ENCODE results near the gene ISOC1.

Gene ISOC1

DNA sequence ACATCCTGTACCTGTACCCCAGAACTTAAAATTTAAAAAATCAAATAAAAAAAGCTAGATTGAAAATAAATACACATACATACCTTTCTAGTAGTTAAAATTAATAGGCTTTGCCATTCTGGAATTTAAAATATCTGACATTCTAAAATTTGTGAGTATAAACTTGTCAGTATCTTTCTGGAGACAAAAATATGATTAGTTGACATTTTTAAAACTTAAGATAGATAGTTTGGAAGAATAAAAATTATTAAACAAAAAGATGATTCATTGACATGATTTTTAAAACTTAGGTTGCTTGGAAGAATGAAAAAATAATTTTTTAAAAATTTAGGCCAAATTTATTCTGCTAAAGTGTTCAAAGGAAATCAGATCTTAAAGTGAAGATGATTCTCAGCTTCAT lies 43.1 kb downstream of the ISOC1 start:
- DNase-seq, result no peak

DNA sequence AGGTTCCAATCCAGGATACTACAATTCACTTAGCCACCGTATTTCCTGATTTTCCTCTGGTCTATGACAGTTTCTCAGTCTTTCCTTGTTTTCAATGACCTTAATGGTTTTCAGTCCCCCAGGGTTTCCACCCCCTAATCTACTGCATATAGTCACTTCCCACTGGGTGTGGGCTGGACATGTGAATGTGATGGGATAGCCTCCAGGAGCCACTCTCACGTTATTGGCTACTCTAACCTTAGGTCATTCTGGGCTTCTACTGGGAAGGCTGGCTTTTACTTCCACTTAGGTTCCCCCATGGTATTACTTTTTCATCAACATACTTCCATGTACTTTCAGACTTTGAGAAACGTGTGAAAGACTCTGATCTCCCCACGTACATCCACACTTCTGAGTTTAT lies 46.5 kb downstream of the ISOC1 start:
- no peak for DNase-seq

DNA sequence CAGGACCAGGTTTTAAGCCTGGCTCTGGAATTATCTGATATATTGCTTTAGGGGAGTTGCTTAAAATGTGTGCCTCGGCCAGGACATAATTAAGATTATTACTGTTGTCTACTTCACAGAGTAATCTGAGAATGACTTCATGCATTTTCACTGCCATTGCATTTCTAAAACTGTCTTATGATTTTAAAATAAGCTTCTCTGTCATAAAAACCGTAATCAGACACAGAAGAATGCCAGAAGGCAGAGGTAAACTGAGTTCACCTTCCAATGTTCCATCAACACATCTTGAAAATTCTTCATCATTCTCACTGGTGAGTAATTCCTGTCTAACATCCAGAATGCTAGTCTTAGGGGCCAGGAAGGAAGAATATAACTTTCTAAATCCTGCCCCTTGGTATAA lies 47.1 kb downstream of the ISOC1 start:
- DNase-seq, result no peak

DNA sequence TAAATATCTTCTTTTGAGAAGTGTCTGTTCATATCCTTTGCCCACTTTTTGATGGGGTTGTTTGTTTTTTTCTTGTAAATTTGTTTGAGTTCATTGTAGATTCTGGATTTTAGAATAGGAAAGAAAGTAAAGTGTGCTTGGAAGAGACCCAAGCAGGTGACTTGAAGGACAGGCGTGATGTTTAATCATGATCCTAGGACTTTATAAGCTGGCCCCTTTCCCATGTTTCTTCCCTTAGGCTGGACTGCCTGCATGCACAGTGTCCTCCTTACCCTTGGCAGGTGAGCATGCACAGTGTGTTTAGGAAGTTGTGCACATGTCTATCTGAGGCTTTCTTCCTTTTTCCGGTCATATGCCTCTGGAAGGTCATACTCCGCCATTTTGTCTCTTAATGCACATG lies 61.3 kb downstream of the ISOC1 start:
- DNase-seq, result no peak

DNA sequence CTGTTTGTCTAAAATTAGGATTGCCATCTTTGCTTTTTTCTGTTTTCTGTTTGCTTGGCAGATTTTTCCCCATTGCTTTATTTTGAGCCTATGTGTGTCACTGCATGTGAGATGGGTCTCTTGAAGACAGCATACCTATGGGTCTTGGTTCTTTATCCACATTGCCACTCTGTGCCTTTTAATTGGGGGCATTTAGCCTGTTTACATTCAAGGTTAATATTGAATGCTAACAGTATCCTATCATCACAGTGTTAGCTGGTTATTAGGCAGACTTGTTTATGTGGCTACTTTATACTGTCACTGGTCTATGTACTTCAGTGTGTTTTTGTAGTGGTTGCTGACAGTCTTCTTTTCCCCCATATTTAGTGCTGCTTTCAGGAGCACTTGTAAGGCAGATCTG lies 67.3 kb downstream of the ISOC1 start:
- DNase-seq, result no peak

All from NCI-H1436 (cell line).